OCI-LY3 (cell line): ENCODE results near the gene TMEM54.

Source experiments
- CTCF ChIP-seq: fragments of 200-600, 300-600 bp; sonication (generic); IDR thresholded peaks from 2 replicates; pipeline ENCODE4 v1.5.1; 2014; ENCODE audit warnings: antibody characterized with exemption, low read length, low read depth
- EZH2phosphoT487 ChIP-seq: fragments of 200-600 bp; shearing (Covaris generic); IDR thresholded peaks from 2 replicates; pipeline ENCODE4 v1.6.1; 2018; ENCODE audit warnings: antibody characterized with exemption, mixed run types, low read depth

- no peak for TF ChIP-seq CTCF
- TF ChIP-seq EZH2phosphoT487 = no peak
These were observed 790 bp upstream of the TMEM54 start for GRCh38 chr1:32901823-32902534.
